HCT116 (cell line): ENCODE measurements around the gene ZNF804B. TPM values are rescaled to one million over a fixed set of nuclear protein-coding genes. Genes with fewer than 3 reads are reported as not detected.

Experiments used
- ATAC-seq: fragments of 200-7000 bp; cut with Tn5 transposase; 2 replicates; pipeline ENCODE4 v1.9.1; 2020; ENCODE audit warnings: mild to moderate bottlenecking, moderate library complexity
- BruUV-seq: library from RNA; stranded (reverse); fragments of 400-500 nt; replicated peaks from 2 replicates; lab custom pipeline; 2021; lab: Mats Ljungman, UMichigan
- CTCF ChIA-PET: fragments of 300-600 bp; sonication (Branson Sonifier 250); formaldehyde crosslinking; loops from one replicate; lab custom pipeline; 2021; ENCODE audit warnings: antibody characterized with exemption; lab: Charles Lee
- POLR2A ChIA-PET: fragments of 300-600, 350-600 bp; sonication (Branson Sonifier 250); formaldehyde crosslinking; loops from one replicate; lab custom pipeline; 2021; ENCODE audit warnings: antibody characterized with exemption; lab: Charles Lee
- RAD21 ChIA-PET, 2 experiments: fragments of 300-600 bp; sonication (Branson Sonifier 250); formaldehyde crosslinking; loops; one replicate each; lab custom pipeline; 2023; ENCODE audit warnings: low total read pairs in 2 of 2; ENCODE audit not compliant: uncharacterized antibody in 2 of 2, unreplicated experiment in 2 of 2, low non-redundant PET in 1 of 2; lab: Charles Lee
- DNase-seq: peaks from one replicate; pipeline ENCODE4 v3.0.0-alpha.2; 2010; ENCODE audit warnings: low read depth, low spot score
- H2AFZ ChIP-seq: fragments of 200-600 bp; shearing (Covaris generic), sonication (generic); 2 replicates; pipeline ENCODE4 v1.6.1; 2017; ENCODE audit warnings: low read depth, mixed run types, mixed read lengths, antibody characterized with exemption, low read length; ENCODE audit not compliant: poor library complexity, severe bottlenecking
- H3K27ac ChIP-seq: 2 replicates; pipeline ENCODE4 v1.5.1; 2012; ENCODE audit warnings: low read depth, low read length
- H3K27me3 ChIP-seq: fragments of 200-600 bp; sonication (generic); 2 replicates; pipeline ENCODE4 v1.6.1; 2016; ENCODE audit warnings: mixed run types, low read length, mixed read lengths; ENCODE audit not compliant: insufficient read depth
- H3K36me3 ChIP-seq, 2 experiments: fragments of 200-500 bp in 1 of 2; fragments of 200-600 bp in 1 of 2; sonication (Bioruptor generic) in 1 of 2; sonication (generic) in 1 of 2; 2 replicates each; pipeline versions ENCODE4 v1.5.1 to v1.6.1; 2014 to 2016; ENCODE audit warnings: low read length in 2 of 2, inconsistent platforms in 1 of 2, mixed read lengths in 1 of 2, mixed run types in 1 of 2; ENCODE audit not compliant: insufficient read depth in 2 of 2, control insufficient read depth in 1 of 2
- H3K4me1 ChIP-seq, 2 experiments: fragments of 200-600 bp in 1 of 2; sonication (generic) in 1 of 2; 2 replicates each; pipeline versions ENCODE4 v1.5.1 to v1.6.1; 2012 to 2017; ENCODE audit warnings: low read length in 2 of 2, inconsistent platforms in 1 of 2, mild to moderate bottlenecking in 1 of 2, mixed read lengths in 1 of 2, mixed run types in 1 of 2, moderate library complexity in 1 of 2; ENCODE audit not compliant: insufficient read depth in 2 of 2, control insufficient read depth in 1 of 2
- H3K4me2 ChIP-seq: fragments of 200-600 bp; sonication (generic); 2 replicates; pipeline ENCODE4 v1.6.1; 2017; ENCODE audit warnings: mixed run types, low read length, mixed read lengths
- H3K4me3 ChIP-seq, 2 experiments: fragments of 200-600 bp in 1 of 2; sonication (generic) in 1 of 2; replicated peaks in 1 of 2; 2 replicates each; pipeline ENCODE4 v1.5.1; 2011 to 2016; ENCODE audit warnings: low read length in 2 of 2, control low read depth in 1 of 2, low read depth in 1 of 2, mild to moderate bottlenecking in 1 of 2, mixed read lengths in 1 of 2, mixed run types in 1 of 2
- H3K79me2 ChIP-seq: fragments of 200-600 bp; sonication (generic); 2 replicates; pipeline ENCODE4 v1.6.1; 2017; ENCODE audit warnings: mild to moderate bottlenecking, mixed run types, low read length, moderate library complexity, mixed read lengths; ENCODE audit not compliant: insufficient read depth
- H3K9ac ChIP-seq: fragments of 200-600 bp; sonication (generic); 2 replicates; pipeline ENCODE4 v1.6.1; 2016; ENCODE audit warnings: low read length, mixed read lengths
- H3K9me2 ChIP-seq: fragments of 200-600 bp; sonication (generic), shearing (Covaris generic); 2 replicates; pipeline ENCODE4 v1.6.1; 2017; ENCODE audit warnings: mixed run types, mild to moderate bottlenecking, moderate library complexity; ENCODE audit not compliant: insufficient read depth
- H3K9me3 ChIP-seq, 2 experiments: fragments of 200-500 bp in 1 of 2; fragments of 200-600 bp in 1 of 2; sonication (Bioruptor generic) in 1 of 2; sonication (generic) in 1 of 2; 2 replicates each; pipeline ENCODE4 v1.6.1; 2014 to 2017; ENCODE audit warnings: low read length in 2 of 2, mixed read lengths in 2 of 2, inconsistent platforms in 1 of 2, low read depth in 1 of 2, mild to moderate bottlenecking in 1 of 2, mixed run types in 1 of 2, moderate library complexity in 1 of 2; ENCODE audit not compliant: control insufficient read depth in 1 of 2, insufficient read depth in 1 of 2
- H4K20me1 ChIP-seq: fragments of 200-600 bp; sonication (generic), shearing (Covaris generic); 2 replicates; pipeline ENCODE4 v1.6.1; 2017; ENCODE audit warnings: mixed run types, mild to moderate bottlenecking, moderate library complexity; ENCODE audit not compliant: insufficient read depth
- CEBPB ChIP-seq: IDR thresholded peaks from 2 replicates; pipeline ENCODE4 v1.6.1; 2012; ENCODE audit warnings: low read depth
- EGR1 ChIP-seq: IDR thresholded peaks from 2 replicates; pipeline ENCODE4 v1.6.1; 2012; ENCODE audit warnings: low read depth
- ELF1 ChIP-seq: IDR thresholded peaks from 2 replicates; pipeline ENCODE4 v1.6.1; 2012; ENCODE audit warnings: low read depth, borderline replicate concordance
- JUND ChIP-seq: IDR thresholded peaks from 2 replicates; pipeline ENCODE4 v1.6.1; 2012
- YY1 ChIP-seq: IDR thresholded peaks from 2 replicates; pipeline ENCODE4 v1.6.1; 2011; ENCODE audit warnings: low read length, low read depth, moderate library complexity, mild to moderate bottlenecking; ENCODE audit not compliant: insufficient replicate concordance; ENCODE audit errors: extremely low read depth
- ZNF274 ChIP-seq: fragments of 200-500 bp; sonication (Bioruptor generic); IDR thresholded peaks from 2 replicates; pipeline ENCODE4 v1.6.1; 2014; ENCODE audit warnings: mild to moderate bottlenecking, low read depth, low read length, inconsistent platforms
- intact Hi-C: fragments of 100-400 bp; cut with micrococcal nuclease; formaldehyde crosslinking; loops from 2 replicates; pipeline ENCODE4 v1.10.0; 2022
- total RNA-seq: library from RNA; stranded (reverse); gene quantifications from one replicate; pipeline ENCODE4 v1.2.1, GENCODE V29; 2021; ENCODE audit not compliant: unreplicated experiment
- TF ChIP-seq, protein P1 (sequence below): IDR thresholded peaks from 2 replicates; pipeline ENCODE4 v1.6.1; 2012; ENCODE audit warnings: low read depth
- TF ChIP-seq, protein P2 (sequence below): IDR thresholded peaks from 2 replicates; pipeline ENCODE4 v1.6.1; 2011; ENCODE audit warnings: mild to moderate bottlenecking, low read length, moderate library complexity; ENCODE audit not compliant: insufficient replicate concordance; ENCODE audit errors: extremely low read depth

ZNF804B gene
- total RNA-seq, 1 experiment from 2014 or later, result not detected

DNA sequence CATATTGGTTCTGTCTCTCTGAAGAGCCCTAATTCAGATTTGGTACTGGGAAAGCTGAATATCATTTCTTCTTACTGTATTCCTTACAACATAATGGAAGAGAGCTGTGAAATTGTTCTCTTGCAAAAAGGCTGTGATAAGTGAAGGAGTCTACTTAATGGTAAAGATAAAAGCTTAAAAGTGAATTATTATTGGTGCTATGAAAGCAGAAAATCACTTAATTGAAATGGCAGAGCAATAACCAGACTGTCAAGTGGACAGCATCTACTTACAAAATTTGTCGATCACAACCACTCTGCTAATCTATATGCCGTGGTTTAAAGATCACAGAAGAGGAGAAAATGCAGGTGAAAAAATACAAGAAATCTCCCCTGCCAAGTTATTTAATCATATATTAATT is 300.7 kb downstream of the ZNF804B start:
- no peak overlapping the region for H3K4me2 ChIP-seq
- no peak for ATAC-seq
- no peaks in the 10 kb centered on the region for H3K79me2 ChIP-seq
- H3K9me3 ChIP-seq, result no peaks in the 10 kb centered on the region
- H4K20me1 ChIP-seq, result no peaks in the 10 kb centered on the region
- no peaks in the 10 kb centered on the region for H3K27me3 ChIP-seq
- intact Hi-C loops, result no loop called here
- no peak for TF ChIP-seq EGR1
- TF ChIP-seq YY1, result no peak
- TF ChIP-seq, protein P1, sequence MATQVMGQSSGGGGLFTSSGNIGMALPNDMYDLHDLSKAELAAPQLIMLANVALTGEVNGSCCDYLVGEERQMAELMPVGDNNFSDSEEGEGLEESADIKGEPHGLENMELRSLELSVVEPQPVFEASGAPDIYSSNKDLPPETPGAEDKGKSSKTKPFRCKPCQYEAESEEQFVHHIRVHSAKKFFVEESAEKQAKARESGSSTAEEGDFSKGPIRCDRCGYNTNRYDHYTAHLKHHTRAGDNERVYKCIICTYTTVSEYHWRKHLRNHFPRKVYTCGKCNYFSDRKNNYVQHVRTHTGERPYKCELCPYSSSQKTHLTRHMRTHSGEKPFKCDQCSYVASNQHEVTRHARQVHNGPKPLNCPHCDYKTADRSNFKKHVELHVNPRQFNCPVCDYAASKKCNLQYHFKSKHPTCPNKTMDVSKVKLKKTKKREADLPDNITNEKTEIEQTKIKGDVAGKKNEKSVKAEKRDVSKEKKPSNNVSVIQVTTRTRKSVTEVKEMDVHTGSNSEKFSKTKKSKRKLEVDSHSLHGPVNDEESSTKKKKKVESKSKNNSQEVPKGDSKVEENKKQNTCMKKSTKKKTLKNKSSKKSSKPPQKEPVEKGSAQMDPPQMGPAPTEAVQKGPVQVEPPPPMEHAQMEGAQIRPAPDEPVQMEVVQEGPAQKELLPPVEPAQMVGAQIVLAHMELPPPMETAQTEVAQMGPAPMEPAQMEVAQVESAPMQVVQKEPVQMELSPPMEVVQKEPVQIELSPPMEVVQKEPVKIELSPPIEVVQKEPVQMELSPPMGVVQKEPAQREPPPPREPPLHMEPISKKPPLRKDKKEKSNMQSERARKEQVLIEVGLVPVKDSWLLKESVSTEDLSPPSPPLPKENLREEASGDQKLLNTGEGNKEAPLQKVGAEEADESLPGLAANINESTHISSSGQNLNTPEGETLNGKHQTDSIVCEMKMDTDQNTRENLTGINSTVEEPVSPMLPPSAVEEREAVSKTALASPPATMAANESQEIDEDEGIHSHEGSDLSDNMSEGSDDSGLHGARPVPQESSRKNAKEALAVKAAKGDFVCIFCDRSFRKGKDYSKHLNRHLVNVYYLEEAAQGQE, result no peak
- TF ChIP-seq, protein P2, sequence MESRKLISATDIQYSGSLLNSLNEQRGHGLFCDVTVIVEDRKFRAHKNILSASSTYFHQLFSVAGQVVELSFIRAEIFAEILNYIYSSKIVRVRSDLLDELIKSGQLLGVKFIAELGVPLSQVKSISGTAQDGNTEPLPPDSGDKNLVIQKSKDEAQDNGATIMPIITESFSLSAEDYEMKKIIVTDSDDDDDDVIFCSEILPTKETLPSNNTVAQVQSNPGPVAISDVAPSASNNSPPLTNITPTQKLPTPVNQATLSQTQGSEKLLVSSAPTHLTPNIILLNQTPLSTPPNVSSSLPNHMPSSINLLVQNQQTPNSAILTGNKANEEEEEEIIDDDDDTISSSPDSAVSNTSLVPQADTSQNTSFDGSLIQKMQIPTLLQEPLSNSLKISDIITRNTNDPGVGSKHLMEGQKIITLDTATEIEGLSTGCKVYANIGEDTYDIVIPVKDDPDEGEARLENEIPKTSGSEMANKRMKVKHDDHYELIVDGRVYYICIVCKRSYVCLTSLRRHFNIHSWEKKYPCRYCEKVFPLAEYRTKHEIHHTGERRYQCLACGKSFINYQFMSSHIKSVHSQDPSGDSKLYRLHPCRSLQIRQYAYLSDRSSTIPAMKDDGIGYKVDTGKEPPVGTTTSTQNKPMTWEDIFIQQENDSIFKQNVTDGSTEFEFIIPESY, result no peak
- no peak for TF ChIP-seq ELF1
- TF ChIP-seq CEBPB, result no peak
- TF ChIP-seq ZNF274, result no peak
- no peak for TF ChIP-seq JUND
- H3K4me3 ChIP-seq, result no peak overlapping the region
- ChIA-PET CTCF (no interaction called here), RAD21 (no interaction called here), POLR2A (no interaction called here)
- no peaks in the 10 kb centered on the region for H3K9me2 ChIP-seq
- no peak overlapping the region for H3K27ac ChIP-seq
- no peak overlapping the region for H2AFZ ChIP-seq
- H3K9ac ChIP-seq, result no peak overlapping the region
- no peak for DNase-seq
- no peaks in the 10 kb centered on the region for H3K4me1 ChIP-seq
- no TSS peak for BruUV-seq
- H3K36me3 ChIP-seq, result no peaks in the 10 kb centered on the region
